ENCODE measurements around the gene TAS2R14. TPM values are rescaled to one million over a fixed set of nuclear protein-coding genes. Genes with fewer than 3 reads are reported as not detected.

TAS2R14 gene
- 0.98 and 1.9 TPM in 2 replicates for total RNA-seq (2014; rRNA removed; shearing (Covaris generic))

GRCh38 chr12:10939163-10939562 is at the start of gene TAS2R14:
Gene TAS2R14, minus strand, starts transcription at chr12:10939263. Its CDS starts 56 bp downstream, at chr12:10939207.
- no peak for DNase-seq (ENCODE audit: low read depth)

DNA sequence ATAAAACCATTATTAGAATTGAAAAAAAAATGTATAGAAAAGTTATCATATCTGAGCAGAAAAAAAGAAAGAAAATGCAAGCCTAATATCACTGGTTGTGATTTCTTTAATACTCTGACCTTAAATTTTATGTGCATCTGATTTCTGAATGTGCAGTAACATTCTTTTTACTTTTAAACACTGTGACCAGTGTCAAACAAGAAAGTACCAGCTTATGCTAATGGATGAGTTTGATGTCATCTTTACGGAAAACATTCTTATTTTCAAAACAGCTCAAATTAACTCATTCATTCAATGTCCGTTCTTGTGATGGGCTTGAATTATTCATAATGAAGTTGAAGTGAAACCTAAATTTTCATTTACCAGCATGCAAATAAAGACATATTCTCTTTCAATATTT is 47.7 kb upstream of the TAS2R14 start, which contains the start of gene TAS2R50:
Gene TAS2R50, minus strand, starts transcription at position 101 of the 400 bp plus-strand sequence. Its CDS starts 52 bp downstream, at position 49.
- no peak for DNase-seq (ENCODE audit: low read depth)

DNA sequence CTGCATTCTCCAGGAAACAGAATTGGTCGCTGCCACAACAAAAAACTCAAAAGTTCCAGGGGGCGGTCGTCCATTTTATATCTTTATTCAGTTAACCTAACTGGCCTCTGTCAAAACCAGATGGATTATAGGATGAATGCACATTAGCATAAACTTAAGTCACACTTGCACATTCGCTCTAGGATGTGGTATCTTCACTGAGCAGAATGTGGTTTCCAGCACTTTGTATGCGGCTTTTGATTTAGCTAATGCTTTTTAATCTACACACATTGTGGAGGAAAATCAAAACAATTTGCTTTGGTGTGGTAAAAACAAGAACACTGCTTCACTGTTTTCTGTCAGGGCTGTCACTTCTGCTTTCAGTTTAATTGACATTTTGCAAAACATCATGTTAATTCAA is 43.2 kb upstream of the TAS2R14 start:
- no peak for DNase-seq (ENCODE audit: low read depth)

GRCh38 chr12:10974965-10975364 is 35.9 kb upstream of the TAS2R14 start:
- no peak for DNase-seq (ENCODE audit: low read depth)

GRCh38 chr12:10968765-10969456 is 29.8 kb upstream of the TAS2R14 start:
- DNase-seq (ENCODE audit: low read depth) = peak; percentile 3

- peak; percentile 62 for DNase-seq (ENCODE audit: low read depth)
These were observed 28.3 kb upstream of the TAS2R14 start for GRCh38 chr12:10967409-10967808.

- DNase-seq (ENCODE audit: low read depth) = no peak
These were observed 27.3 kb upstream of the TAS2R14 start for GRCh38 chr12:10966314-10966713.

GRCh38 chr12:10965476-10965875 is 26.4 kb upstream of the TAS2R14 start:
- no peak for DNase-seq (ENCODE audit: low read depth)

- no peak for DNase-seq (ENCODE audit: low read depth)
These were observed 21.1 kb upstream of the TAS2R14 start for GRCh38 chr12:10960211-10960610.

DNA sequence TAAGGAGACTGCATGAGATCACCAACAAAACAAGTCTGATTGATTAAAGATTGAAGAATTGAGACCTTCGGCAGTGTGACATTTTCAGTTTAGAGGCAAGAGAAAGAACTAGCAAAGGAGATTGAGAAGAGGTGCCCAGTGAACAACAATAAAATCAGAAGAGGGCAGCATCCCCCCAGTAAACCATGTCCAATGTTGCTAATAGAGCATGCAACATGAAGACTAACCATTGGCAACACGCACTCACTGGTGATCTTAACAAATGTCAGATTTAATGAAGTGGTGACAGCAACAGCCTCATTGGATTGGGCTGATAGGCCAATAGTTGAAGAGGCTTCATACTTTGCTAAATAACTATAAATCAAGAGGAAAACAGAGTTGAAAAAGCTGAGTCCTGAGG is 20.7 kb upstream of the TAS2R14 start:
- DNase-seq (ENCODE audit: low read depth) = no peak

GRCh38 chr12:10957741-10958140 is 18.7 kb upstream of the TAS2R14 start:
- DNase-seq (ENCODE audit: low read depth) = no peak

DNA sequence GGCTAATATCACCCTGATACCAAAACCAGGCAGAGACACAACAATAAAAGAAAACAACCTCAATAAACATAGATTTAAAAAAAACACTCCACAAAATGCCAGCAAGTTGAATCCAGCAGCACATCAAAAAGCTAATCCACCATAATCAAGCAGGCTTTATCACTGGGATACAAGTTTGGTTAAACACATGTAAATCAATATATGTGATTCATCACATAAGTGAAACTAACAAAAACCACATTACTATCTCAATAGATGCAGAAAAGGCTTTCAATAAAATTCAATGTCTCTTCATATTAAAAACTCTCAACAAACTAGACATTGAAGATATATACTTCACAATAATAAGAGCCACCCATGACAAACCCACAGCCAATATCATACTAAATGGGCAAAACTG is 17.0 kb upstream of the TAS2R14 start:
- no peak for DNase-seq (ENCODE audit: low read depth)

DNA sequence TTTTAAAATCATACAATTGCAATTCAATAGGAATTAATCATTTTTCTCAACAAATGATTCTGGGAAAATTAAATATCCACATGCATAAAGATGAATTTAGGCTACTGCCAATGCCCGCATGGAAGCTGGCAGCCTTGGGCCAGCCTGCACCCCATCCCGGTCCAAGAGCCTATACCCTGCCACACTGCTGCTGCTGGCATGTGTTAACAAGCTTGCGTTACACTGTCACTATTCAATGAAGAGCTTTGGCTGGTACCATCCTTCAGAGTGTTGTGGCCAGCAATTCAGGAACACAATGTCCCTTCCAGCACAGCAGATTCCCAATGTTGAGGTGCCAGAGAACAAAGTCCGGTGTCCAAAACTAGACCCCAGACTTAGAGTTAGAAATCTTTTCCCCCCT is 13.6 kb upstream of the TAS2R14 start:
- DNase-seq (ENCODE audit: low read depth) = no peak

- DNase-seq (ENCODE audit: low read depth) = no peak
These were observed 4.1 kb upstream of the TAS2R14 start for GRCh38 chr12:10943167-10943566.

DNA sequence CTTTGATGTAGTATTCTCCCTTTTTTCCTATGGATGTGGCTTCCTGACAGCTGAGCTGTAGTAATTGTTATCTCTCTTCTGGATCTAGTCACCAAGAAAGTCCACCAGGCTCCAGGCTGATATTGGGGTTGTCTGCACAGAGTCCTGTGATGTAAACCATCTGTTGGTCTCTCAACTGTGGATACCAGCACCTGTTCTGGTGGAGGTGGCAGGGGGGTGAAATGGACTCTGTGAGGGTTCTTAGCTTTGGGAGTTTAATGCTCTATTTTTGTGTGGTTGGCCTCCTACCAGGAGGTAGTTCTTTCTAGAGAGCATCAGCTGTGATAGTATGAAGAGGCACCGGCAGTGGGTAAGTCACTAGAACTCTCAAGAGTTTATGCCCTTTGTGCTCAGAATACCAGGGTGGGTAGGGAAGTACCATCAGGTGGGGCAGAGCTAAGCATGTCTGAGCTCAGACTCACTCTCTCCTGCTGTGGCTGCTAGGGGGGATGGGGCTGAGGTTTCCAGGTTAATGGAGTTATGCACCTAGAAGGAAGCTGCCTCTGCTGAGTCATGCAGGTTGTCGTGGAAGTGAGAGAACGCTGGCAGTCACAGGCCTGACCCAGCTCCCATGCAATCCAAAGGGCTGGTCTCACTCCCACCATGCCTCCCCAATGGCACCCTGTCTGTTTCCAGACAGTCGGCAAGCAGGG is 3.0 kb upstream of the TAS2R14 start:
- DNase-seq (ENCODE audit: low read depth) = peak; percentile 35

- no peak for DNase-seq (ENCODE audit: low read depth)
These were observed 2.3 kb upstream of the TAS2R14 start for GRCh38 chr12:10941369-10941768.

DNA sequence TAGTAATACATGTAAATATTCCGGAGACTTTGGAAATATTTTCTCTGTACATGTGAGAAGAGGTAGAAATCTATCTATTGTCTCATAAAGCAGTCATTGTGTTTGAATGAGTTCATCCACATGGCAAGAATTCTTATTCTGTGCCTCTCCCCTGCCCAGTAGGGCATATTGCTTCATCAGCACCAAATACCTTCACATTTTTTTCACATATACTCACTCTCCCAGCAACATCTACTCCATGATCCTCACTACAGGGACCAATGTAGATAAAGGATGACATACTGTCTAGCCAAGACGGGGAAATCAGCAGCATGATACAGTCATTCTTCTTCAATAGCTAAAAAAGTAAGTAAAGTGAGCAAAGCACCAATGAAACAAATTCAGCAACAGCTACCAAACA is 1.3 kb upstream of the TAS2R14 start:
- DNase-seq (ENCODE audit: low read depth) = peak; percentile 15

GRCh38 chr12:10936506-10936905 is 2.6 kb downstream of the TAS2R14 start:
- DNase-seq (ENCODE audit: low read depth) = no peak

GRCh38 chr12:10928746-10929286 is 10.2 kb downstream of the TAS2R14 start, which contains the start of gene PRH2:
Gene PRH2, plus strand, starts transcription at chr12:10929236. Its CDS starts 38 bp downstream, at chr12:10929274.
- no peak for DNase-seq (ENCODE audit: low read depth)

DNA sequence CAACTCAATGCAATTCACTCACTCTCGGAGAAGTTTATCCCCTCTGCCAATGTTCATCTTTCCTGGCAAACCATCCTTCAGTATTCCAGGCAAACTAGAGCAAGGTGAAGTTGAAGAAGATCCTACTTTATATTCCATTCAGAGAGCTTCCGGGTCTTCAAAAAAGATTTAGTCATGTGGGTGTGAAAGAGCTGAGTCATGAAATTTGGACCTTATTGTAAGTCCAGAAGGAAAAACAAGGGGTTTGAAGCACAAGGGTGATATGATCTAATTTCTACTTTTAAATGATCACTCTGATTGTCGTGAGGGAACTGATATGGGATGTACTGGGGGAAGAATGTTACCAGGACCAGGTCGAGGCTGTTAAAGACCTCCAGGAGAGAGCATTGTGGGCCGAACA is 12.8 kb downstream of the TAS2R14 start:
- no peak for DNase-seq (ENCODE audit: low read depth)

DNA sequence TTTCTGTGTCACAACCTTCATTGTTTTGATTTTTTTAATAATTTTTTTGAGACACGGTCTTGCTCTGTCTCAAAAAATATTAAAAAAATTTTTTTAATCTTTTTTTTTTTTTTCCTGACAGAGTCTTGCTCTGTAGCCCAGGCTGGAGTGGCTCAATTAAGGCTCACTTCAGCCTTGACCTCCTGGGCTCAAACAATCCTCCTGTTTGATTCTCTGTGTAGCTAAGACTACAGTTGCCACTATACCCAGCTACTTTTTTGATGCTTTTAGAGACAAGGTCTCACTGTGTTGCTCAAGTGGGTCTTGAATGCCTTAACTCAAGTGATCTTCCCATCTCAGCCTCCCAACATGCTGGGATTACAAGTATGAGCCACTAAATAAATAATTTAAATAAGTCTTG is 19.3 kb downstream of the TAS2R14 start:
- DNase-seq (ENCODE audit: low read depth) = no peak

DNA sequence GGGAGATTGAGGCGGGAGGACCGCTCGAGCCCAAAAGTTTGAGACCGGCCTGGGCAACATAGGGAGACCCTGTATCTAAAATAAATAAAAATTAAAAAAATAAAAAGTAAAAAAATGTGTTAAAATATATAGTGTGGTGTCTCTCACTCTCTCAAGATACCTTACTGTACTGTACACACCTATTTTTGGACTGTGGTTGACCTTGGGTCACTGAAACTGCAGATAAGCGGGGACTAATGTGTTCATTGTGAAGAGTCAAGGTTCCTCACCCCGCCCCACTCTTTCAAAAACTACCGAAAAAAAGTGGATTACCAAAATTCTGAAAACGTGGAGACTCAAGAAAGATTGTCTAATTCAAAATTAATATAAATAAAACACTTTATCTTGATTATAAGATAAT is 28.7 kb downstream of the TAS2R14 start:
- DNase-seq (ENCODE audit: low read depth) = no peak

DNA sequence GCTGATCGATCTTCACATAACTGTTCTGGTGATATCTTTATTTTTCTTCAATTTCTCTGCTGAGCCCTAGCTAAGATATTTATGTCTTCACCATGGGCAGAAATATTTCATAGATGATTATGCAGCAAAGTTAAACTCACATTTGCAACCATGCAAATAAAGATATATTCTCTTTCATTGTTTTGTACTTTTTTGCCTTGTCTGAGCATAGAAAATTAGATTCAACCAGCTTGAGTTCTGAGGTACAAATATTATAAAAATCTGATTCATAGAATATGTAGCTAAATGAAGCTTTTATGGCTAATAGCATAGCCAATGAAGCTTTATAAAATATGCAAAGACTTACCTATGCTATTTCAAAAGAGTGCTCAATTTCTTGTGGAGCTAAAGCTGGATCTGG is 29.6 kb downstream of the TAS2R14 start, which contains the start of gene TAS2R13:
Gene TAS2R13, minus strand, starts transcription at position 101 of the 400 bp plus-strand sequence. CDS start 264 bp downstream, outside the sequence.
- no peak for DNase-seq (ENCODE audit: low read depth)
